HEK293T (cell line): ENCODE data around the gene LGMN.

ENCODE experiments used
- BHLHE40 ChIP-seq: fragments of 450-650 bp; IDR thresholded peaks from 2 replicates; pipeline ENCODE4 v1.6.1; 2016; ENCODE audit warnings: mild to moderate bottlenecking, moderate library complexity, borderline replicate concordance
- ELF4 ChIP-seq: fragments of 450-650 bp; IDR thresholded peaks from 2 replicates; pipeline ENCODE4 v1.6.1; 2017; ENCODE audit warnings: antibody characterized with exemption
- FOXA1 ChIP-seq: fragments of 450-650 bp; IDR thresholded peaks from 2 replicates; pipeline ENCODE4 v1.6.1; 2016; ENCODE audit warnings: mild to moderate bottlenecking
- FOXK2 ChIP-seq: fragments of 450-650 bp; IDR thresholded peaks from 2 replicates; pipeline ENCODE4 v1.6.1; 2016; ENCODE audit warnings: mild to moderate bottlenecking
- FOXM1 ChIP-seq: fragments of 450-650 bp; IDR thresholded peaks from 2 replicates; pipeline ENCODE4 v1.6.1; 2017; ENCODE audit warnings: mild to moderate bottlenecking, borderline replicate concordance
- SP1 ChIP-seq: fragments of 450-650 bp; IDR thresholded peaks from 2 replicates; pipeline ENCODE4 v1.6.1; 2017
- SUZ12 ChIP-seq: fragments of 450-650 bp; IDR thresholded peaks from 2 replicates; pipeline ENCODE4 v1.6.1; 2016; ENCODE audit warnings: mild to moderate bottlenecking
- TARDBP ChIP-seq: fragments of 450-650 bp; IDR thresholded peaks from 2 replicates; pipeline ENCODE4 v1.6.1; 2016

DNA sequence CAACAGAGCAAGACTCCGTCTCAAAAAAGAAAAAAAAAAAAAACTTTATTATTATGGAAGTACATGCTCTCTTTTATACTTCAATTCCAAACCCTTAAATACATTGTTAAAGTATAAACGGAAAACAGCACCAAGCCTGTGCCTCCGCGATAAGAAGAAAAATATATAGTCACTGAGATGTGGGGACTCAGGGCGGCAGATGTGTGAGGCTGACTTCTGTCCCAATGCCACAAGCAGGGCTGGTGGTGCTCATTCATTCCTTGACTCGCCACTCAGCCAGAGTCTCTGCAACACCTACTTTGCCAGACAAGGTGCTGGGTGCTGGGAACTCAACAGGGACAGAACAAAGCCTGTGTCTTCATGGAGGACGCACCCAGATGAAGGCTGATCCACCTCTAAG, 13.8 kb downstream of the LGMN start:
- no peak for TF ChIP-seq TARDBP
- TF ChIP-seq ELF4: no peak
- no peak for TF ChIP-seq SP1
- no peak for TF ChIP-seq FOXM1
- no peak for TF ChIP-seq SUZ12
- no peak for TF ChIP-seq FOXK2
- TF ChIP-seq BHLHE40: no peak
- TF ChIP-seq FOXA1: no peak
